ENCODE data around the gene GRK5.

DNA sequence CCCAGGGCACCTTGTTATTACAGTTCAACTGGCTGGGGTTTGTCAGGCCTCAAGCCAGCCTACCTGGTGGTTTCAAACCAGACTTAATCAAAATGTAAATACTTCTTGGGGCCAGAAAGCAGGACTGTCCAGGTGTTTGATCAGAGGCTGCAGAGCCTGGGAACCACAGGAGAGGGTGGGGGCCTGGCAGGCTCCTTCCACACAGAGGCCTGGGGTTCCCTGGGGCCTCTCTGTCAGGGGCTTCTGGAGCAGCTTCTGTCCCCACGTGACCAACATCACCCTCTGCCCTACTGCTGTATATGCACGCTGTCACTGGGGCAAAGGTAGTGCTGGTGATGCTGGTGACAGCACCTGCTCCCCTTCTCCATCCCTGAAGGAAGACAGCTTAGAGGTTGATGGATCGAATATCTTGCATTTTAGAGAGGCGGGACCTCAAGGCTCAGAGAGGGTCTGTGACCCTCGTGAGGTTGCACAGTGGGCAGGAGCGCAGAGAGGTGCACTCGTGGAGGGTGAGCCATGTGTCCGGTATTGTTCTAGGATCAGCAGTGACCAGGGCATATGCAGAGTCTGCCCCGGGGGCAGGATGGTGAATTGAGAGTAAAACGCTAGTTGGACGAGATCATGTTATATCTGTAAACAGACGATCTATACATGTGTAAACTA is 95.4 kb downstream of the GRK5 start:
- no peak for TF ChIP-seq CTCF (IDR thresholded peaks at IDR 0.05)
- TF ChIP-seq POLR2A (IDR thresholded peaks at IDR 0.05), result no peak
